ENCODE data around the gene POLE3.

- TF ChIP-seq POLR2A (IDR thresholded peaks at IDR 0.05) (no peak), CTCF (IDR thresholded peaks at IDR 0.05) (no peak)
Observed at GRCh38 chr9:113397203-113397631, 13.3 kb downstream of the POLE3 start.

Measured in vagina (tissue), 2 donors.